ENCODE results near the gene NFATC3. TPM values are rescaled to one million over a fixed set of nuclear protein-coding genes. Genes with fewer than 3 reads are reported as not detected.

NFATC3 gene
- polyA plus RNA-seq, 3 donors = 14.3 to 21.8 (median 15.8) TPM

DNA sequence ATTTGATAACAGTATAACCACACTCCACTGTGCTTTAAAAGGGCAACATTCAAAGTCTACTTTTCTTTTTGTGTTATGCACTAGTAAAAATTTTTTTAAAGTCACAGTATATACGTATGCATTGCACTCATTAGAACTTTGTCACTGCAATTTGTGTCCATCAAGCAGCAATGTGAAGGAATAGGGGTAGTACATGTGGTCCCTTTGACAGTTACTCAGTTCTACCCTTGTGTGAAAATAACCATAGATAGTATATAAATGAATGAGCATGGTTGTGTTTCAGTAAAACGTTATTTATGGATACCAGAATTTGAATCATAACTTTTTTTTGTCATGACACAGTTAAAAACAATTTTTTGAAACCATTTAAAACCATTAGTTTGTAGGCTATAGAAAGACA is 30.7 kb downstream of the NFATC3 start:
- peaks cover 0 to 2% of the 10 kb centered on the region in 2 donors for H3K36me3 Mint-ChIP-seq
- no peaks in the 10 kb centered on the region for H3K27me3 Mint-ChIP-seq (ENCODE audit: low read depth in 3 of 3)
- peak overlapping the region in 1 of 2 donors; percentile 34 for H3K27ac ChIP-seq (ENCODE audit: low read depth in 1 of 2, low read length in 2 of 2)
- H3K9me3 Mint-ChIP-seq = peaks cover 4 to 7% (median 5%) of the 10 kb centered on the region in 7 donors
- peaks cover 100% of the 10 kb centered on the region for H3K79me2 ChIP-seq (ENCODE audit: insufficient read depth, low read length)
- no peak overlapping the region for H3K4me3 Mint-ChIP-seq
- no peaks in the 10 kb centered on the region for H3K36me3 ChIP-seq (replicated peaks in 1 of 2; ENCODE audit: control insufficient read depth in 1 of 2, insufficient read depth in 2 of 2, low read length in 2 of 2)
- H3K9ac ChIP-seq (ENCODE audit: insufficient read depth, low read length, poor library complexity, severe bottlenecking) = no peak overlapping the region
- H2AFZ ChIP-seq (ENCODE audit: insufficient read depth, low read depth, low read length, poor library complexity, severe bottlenecking) = no peak overlapping the region
- H3K4me1 ChIP-seq (ENCODE audit: control insufficient read depth in 1 of 2, insufficient read depth in 2 of 2, low read length in 2 of 2) = peaks cover 16 to 23% of the 10 kb centered on the region in 2 donors
- intact Hi-C loops (cut with micrococcal nuclease) = no loop called here
- TF ChIP-seq, protein P1, sequence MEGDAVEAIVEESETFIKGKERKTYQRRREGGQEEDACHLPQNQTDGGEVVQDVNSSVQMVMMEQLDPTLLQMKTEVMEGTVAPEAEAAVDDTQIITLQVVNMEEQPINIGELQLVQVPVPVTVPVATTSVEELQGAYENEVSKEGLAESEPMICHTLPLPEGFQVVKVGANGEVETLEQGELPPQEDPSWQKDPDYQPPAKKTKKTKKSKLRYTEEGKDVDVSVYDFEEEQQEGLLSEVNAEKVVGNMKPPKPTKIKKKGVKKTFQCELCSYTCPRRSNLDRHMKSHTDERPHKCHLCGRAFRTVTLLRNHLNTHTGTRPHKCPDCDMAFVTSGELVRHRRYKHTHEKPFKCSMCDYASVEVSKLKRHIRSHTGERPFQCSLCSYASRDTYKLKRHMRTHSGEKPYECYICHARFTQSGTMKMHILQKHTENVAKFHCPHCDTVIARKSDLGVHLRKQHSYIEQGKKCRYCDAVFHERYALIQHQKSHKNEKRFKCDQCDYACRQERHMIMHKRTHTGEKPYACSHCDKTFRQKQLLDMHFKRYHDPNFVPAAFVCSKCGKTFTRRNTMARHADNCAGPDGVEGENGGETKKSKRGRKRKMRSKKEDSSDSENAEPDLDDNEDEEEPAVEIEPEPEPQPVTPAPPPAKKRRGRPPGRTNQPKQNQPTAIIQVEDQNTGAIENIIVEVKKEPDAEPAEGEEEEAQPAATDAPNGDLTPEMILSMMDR (IDR thresholded peaks at IDR 0.05) = no peak
- H3K4me2 ChIP-seq (replicated peaks; ENCODE audit: extremely low read depth, low read length, poor library complexity, severe bottlenecking) = no peak overlapping the region
- no peak overlapping the region for H3K27ac Mint-ChIP-seq
- H3K4me3 ChIP-seq (replicated peaks in 1 of 3; ENCODE audit: low read depth in 2 of 3, low read length in 3 of 3) = no peak overlapping the region
- H3K27me3 ChIP-seq (ENCODE audit: control insufficient read depth in 2 of 2, insufficient read depth in 2 of 2, low read length in 2 of 2) = no peaks in the 10 kb centered on the region
- no CpG with 5 or more reads among the region's 2 CpGs for WGBS (ENCODE audit: insufficient coverage)
- no peak for DNase-seq
- H3K4me1 Mint-ChIP-seq = peaks cover 46% of the 10 kb centered on the region
- no peaks in the 10 kb centered on the region for H3K9me3 ChIP-seq (replicated peaks in 1 of 2; ENCODE audit: control insufficient read depth in 1 of 2, insufficient read depth in 1 of 2, low read length in 2 of 2)
- peaks cover 100% of the 10 kb centered on the region for H4K20me1 ChIP-seq (ENCODE audit: insufficient read depth, low read length)

- Mint-ChIP-seq H3K36me3 (no peaks in the 10 kb centered on the region), H3K27me3 (ENCODE audit: low read depth in 3 of 3) (no peaks in the 10 kb centered on the region), H3K4me3 (no peak overlapping the region), H3K27ac (no peak overlapping the region), H3K4me1 (peaks cover 45% of the 10 kb centered on the region), H3K9me3 (peaks cover under 1 to 3% (median 2%) of the 10 kb centered on the region in 7 donors)
- Histone ChIP-seq H2AFZ (ENCODE audit: insufficient read depth, low read depth, low read length, poor library complexity, severe bottlenecking) (no peak overlapping the region), H3K9ac (ENCODE audit: insufficient read depth, low read length, poor library complexity, severe bottlenecking) (no peak overlapping the region), H3K27ac (ENCODE audit: low read depth in 1 of 2, low read length in 2 of 2) (peak overlapping the region in 1 of 2 donors; percentile 34), H3K79me2 (ENCODE audit: insufficient read depth, low read length) (peaks cover 100% of the 10 kb centered on the region), H3K27me3 (ENCODE audit: control insufficient read depth in 2 of 2, insufficient read depth in 2 of 2, low read length in 2 of 2) (no peaks in the 10 kb centered on the region), H3K4me1 (ENCODE audit: control insufficient read depth in 1 of 2, insufficient read depth in 2 of 2, low read length in 2 of 2) (peaks cover 16 to 23% of the 10 kb centered on the region in 2 donors), H4K20me1 (ENCODE audit: insufficient read depth, low read length) (peaks cover 100% of the 10 kb centered on the region), H3K4me2 (replicated peaks; ENCODE audit: extremely low read depth, low read length, poor library complexity, severe bottlenecking) (no peak overlapping the region), H3K9me3 (replicated peaks in 1 of 2; ENCODE audit: control insufficient read depth in 1 of 2, insufficient read depth in 1 of 2, low read length in 2 of 2) (no peaks in the 10 kb centered on the region), H3K36me3 (replicated peaks in 1 of 2; ENCODE audit: control insufficient read depth in 1 of 2, insufficient read depth in 2 of 2, low read length in 2 of 2) (no peaks in the 10 kb centered on the region), H3K4me3 (replicated peaks in 1 of 3; ENCODE audit: low read depth in 2 of 3, low read length in 3 of 3) (no peak overlapping the region)
- TF ChIP-seq, protein P1 (IDR thresholded peaks at IDR 0.05) = peak; percentile 69
- intact Hi-C loops (cut with micrococcal nuclease) = no loop called here
- peak in 2 of 3 donors; percentile 13 to 26 for DNase-seq
- 100% methylated on average over 1 of the region's 2 CpGs for WGBS (ENCODE audit: insufficient coverage)
These were observed 31.2 kb downstream of the NFATC3 start for GRCh38 chr16:68116256-68116867.

Measured in CD14-positive monocyte (primary cell).